Activated CD4-positive, alpha-beta T cell treated with anti-CD3 and anti-CD28 coated beads for 24 hours (primary cell): ENCODE data around the gene SLC37A3.
A peak's percentile ranks its signal among the peaks of the same experiment; 100 is the strongest.
"Not testable (repeated sequence)": the region's sequence is repeated elsewhere in the genome, so short reads cannot be mapped to it uniquely, and the experiment has no call there.

Experiments
- DNase-seq, 2 donors: peaks; one replicate each; pipeline ENCODE4 v3.0.0-alpha.2; 2020; ENCODE audit warnings: low read depth in 2 of 2

Gene SLC37A3

DNA sequence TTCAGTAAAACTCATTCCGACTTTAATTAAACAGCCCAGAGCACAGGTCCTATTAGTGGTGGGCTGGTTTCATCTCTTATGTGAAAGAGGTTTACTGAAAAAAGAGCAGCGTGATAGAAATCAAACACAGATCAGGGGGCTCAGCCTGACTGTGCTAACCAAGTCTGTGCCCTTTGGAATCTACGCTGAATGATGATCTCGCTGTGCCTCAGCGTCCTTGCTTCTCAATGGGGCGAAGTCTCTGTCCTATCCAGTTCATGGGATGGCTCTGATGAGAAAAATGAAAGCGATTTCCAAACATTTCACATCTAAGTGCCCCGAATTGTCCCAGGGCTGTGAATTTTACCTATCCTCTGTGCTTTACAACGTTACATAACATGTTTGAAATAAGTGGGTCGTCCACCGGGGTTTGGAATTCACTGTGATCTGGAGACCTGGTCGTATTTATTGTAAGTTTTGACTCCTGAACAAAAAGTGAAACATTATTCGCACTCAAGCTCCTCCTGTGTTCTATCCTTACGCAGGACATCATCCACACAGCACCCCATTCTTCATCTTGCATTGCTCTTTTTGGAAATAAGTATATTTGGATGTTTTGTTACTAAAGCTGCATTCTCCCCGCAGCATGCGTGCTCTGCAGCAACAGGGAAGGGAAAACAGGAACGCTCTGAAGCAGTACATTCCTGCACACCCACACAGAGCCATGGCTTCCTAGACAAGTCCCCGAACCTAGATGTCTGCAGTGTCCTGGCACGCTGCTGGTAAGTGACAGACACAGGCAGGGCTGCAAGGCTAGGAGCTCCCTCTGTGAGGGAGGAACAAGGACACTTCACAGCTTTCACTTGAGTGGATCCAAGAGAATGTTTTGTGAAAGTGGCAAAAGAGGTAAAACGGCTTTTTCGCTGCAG lies 83.5 kb downstream of the SLC37A3 start:
- DNase-seq: no peak

DNA sequence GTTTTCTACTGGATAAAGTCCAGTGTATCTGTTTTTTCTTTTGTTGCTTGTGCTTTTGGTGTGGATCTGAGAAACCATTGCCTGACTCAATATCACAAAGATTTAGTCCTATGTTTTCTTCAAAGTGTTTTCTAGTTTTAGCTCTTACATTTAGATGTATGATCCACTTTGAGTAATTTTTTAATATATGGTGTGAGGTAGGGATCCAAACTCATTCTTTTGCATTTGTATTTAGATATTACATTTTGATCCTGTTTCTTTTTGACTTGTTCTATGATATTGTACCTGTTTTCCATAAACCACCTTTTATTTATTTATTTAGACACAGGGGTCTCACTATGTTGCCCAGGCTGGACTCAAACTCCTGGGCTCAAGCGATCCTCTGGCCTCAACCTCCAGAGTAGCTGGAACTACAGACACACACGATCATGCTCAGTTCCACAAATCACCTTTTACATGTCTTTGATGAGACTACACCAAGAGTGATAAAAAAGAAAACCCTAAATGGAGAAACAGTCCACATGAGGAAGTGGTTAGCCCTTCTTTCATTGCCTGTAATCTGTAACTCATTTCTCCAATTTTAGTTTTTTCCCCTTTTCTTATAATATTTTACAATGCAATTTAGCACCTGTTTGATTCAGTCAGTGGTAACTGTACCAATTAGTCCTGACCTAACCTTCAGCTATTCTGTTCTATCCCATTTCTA lies 86.0 kb downstream of the SLC37A3 start:
- no peak for DNase-seq

DNA sequence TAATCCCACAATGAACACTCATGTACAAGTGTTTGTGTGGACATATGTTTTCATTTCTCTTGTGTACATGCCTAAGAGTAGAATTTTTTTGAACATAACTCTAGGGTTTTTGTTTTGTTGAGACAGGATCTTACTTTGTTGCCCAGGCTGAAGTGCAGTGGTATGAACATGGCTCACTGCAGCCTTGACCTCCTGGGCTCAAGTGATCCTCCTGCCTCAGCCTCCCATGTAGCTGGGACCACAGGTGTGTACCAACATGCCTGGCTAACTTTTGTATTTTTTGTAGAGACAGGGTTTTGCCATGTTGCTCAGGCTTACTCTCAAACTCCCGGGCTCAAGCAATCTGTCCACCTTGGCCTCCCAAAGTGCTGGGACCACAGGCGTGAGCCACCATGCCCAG lies 87.2 kb downstream of the SLC37A3 start:
- DNase-seq: not testable (repeated sequence)

DNA sequence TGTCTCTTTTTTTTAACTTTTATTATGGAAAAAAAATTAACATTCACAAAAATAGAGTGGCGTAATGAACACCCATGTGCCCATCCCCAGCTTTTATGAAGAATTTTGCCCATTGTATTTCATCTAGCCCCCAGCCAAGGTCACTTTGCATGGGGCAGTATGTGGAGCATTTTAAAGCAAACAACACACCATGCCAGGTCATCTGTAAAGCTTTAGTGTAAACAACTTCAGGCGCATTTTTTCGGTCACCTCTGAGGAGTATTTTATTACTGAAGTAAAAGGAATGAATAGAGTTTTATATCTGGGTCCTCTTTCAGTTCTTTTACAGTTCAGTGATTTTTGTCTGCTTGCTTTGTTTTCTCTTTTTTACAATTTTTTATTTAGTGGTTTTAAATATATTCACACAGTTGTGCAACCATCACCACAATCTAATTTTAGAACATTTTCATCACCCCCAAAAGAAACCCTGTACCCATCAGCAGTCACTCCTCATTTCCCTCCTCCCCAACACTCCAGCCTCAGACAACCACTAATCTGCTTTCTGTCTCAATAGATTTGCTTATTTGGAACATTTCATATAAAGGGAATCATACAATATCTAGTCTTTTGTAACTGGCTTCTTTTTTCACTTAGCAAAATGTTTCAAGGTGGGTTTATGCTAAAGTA lies 87.9 kb downstream of the SLC37A3 start:
- no peak for DNase-seq

DNA sequence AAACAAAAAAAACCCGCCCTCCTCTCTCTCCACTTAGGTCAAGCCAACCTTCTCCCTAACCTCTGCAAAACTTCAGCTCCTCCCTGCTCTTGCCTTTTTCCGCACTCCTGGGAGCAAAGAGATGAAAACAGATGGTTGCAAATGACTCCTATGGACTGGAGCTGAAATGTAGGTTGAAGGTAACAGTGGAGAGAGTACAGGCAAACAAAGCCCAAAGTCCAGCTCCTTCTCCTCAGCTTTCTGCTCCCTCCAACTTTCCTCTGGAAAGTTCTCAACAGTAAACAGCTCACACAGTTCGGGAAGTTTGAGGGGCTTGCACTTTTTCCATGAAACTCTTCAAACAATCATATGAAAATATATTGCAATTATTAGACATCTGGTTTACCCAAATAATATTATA lies 90.3 kb downstream of the SLC37A3 start:
- no peak for DNase-seq

DNA sequence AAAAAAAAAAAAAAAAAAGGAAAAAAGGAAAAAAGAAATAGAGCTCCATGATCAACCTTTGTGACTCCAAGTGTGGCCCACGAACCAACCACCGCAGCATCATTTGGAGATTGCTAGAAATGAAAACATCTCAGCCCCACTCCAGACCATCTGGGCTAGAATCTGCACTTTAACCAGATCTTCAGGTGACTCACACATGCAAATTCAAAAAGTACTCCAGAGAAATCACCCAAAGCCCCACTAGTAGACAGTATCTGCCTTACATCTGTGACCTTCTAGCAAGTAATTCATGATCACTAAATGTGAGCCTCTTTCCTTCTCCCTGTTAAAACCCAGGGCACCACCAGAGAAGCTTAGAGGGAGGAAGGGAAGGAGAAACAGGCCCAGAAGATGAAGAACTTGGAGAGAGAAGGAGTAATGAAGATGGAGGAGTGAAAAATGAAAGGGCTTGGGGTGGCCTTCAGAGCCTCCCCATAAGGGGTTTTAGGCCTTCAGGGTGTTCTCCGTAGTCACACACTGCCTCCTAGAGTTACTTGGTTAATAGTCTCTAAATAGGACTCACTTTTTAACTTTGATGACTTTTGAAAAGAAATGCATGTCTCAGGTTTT lies 94.0 kb downstream of the SLC37A3 start:
- DNase-seq: peak in 1 of 2 donors; percentile 5

DNA sequence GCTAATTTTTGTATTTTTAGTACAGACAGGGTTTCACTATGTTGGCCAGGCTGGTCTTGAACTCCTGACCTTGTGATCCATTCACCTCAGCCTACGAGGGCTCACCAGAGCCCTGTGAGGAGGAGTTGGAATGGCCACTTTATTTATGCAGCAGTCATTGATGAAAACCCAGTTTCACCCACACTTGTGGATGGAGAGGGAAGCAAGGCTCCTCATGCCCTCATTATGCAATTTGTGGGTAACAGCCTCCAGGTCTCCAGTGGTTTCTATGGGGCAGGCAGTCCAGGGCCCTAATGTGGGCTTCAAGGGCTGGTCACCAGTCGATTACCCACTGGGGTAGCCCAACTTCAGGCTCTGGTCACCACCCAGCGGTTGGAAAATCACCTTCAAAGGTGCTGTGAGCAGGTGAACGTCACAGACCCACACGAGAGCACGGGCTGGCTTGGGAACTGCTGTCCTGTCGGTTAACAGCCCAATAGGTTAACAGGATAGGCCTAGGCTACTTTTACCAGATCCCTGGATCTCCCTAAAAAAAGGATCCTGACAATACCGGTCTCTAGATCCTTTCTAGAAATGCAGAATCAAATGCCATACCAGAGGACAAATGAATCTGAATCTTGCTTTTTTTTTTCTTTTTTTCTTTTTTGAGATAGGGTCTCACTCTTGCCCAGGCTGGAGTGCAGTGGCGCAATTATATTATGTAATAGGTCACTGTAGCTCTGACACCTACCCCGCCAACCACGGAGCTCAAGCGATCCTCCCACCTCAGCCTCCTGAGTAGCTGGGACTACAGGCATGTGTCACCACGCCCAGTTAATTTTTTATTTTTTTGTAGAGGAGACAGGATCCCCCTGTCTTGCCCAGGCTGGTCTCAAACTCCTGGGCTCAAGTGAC lies 97.8 kb downstream of the SLC37A3 start:
- no peak for DNase-seq

DNA sequence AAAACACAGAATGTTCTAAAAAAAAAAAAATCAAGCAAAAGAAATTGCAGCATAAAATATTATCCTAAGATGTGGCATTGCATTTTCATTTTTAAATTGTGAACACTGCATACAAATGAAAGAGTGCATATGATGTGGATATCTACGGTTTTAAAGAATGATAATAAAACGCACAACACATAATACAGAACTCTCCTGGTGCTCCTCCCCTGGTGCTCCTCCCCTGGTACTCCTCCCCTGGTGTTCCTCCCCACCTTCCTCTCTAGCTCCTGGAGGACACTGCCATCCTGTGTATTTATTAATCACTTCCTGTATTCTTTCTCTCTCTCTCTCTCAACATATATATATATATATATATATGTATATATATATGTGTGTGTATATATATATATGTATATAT lies 100.1 kb downstream of the SLC37A3 start:
- no peak for DNase-seq

DNA sequence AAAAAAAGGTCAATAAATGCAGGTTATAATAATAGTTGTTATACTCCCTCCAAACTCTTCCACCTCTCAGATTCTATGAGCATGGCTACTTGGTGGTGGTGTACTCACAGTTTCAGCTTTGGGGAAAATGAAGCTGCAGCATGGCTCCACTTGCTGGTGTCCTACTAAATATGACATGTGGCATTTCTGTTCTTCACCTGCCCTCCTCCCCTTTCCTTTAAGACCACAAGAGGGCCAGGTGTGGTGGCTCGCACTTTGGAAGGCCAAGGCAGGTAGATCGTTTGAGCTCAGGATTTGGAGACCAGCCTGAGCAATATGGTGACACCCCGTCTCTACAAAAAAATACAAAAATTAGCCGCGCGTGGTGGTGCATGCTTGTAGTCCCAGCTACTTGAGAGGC lies 101.1 kb downstream of the SLC37A3 start:
- no peak for DNase-seq

DNA sequence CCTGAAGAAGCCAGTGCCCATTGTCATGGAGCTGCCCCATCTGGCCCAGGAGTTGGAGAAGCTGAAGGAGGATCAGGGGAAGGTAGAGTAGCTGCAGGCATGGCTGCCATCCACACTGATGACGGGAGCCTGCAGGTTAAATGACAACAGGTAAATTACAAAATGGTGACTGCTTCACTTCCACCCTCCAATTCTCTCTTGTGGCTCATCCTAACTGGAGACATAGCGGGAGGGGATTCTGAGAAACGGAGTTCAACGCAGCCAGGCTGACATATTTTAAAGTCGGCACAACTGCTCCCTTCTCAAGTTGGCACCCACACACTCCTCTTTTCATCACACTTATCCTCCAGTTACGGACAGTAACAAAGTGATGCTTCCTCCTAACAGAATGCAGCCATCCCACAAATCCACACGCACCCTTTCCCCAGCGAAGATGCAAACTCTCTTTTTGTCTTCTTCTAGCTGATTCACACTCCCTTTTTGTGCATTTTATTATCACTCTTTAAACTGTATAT lies 103.0 kb downstream of the SLC37A3 start:
- no peak for DNase-seq

DNA sequence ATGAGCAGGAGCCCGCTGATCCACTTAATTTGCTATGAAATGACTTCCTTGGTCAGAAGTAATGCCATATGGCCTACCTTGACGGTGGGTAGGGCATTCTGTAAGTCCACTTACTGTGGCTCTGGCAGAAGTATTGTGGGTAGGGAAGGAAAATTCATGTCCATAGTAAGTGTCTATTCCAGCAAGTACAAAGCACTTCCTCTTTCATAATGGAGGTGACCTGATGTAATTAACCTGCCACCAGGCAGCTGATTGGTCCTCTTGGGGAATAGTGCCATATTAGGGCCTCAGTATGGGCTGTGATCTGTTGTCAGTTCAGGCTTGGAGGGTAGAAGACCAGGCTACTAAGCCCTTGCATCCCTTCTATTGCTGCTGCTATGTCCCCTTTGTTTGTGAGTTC lies 103.9 kb downstream of the SLC37A3 start:
- DNase-seq: no peak

DNA sequence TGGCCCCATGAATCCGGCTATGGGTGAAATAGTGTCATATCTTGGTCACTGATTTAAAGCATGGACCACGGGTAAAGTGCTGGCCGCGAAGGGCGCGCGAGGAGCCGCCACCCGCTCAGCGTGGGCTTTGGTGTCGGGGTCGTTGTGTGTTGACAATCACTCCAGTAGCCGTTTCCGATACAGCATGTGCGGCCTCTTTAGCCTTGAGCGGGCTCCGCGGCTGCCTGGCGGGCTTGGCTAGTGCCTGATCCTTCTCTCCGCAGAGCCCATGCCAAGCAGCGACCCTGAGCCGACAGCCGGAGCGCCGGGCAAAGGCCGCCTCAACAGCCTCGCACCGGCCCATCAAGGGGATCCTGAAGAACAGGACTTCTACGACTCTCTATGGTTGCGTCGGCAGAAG lies 105.9 kb downstream of the SLC37A3 start:
- no peak for DNase-seq

DNA sequence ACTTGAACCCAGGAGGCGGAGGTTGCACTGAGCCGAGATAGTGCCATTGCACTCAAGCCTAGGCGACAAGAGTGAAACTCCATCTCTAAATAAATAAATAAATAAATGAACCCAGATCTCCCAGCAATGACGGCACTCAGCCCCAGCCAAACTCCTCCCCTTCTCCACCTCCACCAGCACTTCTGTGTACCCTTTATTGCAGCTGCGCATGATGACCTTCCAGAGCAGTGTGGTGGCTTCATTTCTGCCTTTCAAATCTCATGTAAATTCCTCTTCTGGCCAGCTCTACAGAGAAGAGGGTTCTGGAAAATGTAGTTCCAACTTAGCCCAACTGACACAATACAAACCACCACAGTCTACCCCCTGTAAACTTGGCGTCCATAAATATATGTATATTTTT lies 108.5 kb downstream of the SLC37A3 start:
- DNase-seq: no peak

DNA sequence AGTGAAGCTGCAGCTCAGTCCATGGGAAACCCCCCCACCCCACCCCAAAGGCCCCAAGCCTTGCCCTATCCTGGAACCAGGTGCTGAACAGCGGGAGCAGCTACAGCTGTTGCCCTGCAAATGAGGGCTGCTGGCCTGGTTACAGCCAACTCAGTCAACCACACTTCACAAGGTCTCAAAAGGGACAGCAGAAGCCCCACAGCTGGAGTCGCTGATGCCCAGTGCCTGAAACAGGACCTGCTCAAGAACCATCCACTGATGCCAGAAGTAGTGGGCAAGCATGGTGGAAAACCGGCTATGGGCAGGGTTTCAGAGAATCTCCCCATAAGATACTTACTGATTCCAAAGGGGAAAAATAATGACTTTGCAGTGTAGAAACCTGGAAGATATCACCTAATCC lies 110.3 kb downstream of the SLC37A3 start:
- no peak for DNase-seq

DNA sequence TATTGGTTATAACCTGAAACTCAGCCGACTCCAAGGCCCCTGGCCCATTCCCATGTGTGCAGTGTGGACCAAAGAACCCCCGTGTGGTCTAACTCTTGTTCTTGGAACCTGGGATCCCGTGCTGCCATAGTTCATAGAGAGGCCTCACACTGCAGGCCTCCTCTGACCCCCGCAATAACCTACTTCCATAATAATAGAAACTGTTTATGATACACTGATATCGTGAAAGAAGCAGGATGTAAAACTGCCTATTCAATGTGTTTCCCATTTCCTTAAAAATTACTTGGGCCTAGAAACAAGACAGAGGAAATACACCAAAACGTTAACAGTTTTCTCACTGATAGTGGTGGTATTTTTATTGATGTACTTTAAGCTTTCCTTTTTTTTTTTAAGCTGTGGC lies 112.4 kb downstream of the SLC37A3 start:
- no peak for DNase-seq

DNA sequence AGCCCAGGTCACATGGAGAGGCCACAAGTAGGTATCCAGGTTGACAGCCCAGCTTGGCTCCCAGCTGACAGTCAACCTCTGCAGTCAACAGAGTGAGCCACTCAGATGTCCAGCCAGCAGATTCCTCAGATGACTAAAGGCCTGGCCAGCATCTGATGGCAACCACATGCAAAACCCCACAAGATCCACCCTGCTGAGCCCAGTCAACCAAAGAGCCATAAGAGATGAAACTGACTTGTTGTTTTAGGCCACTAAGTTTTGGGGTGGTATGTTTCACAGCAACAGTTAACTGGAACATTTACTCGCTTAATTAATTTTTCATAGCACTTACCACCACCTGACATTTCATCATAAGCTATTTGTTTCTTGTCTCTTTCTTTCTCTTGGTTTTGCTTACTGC lies 114.3 kb downstream of the SLC37A3 start:
- no peak for DNase-seq
